ENCODE data around the gene DGKD.

GRCh38 chr2:233489666-233490065, 135.4 kb downstream of the DGKD start:
- TF ChIP-seq CTCF (IDR thresholded peaks at IDR 0.05) (no peak), ATF3 (CRISPR knock-in tag; conservative IDR thresholded peaks at IDR 0.05) (no peak), MAX (CRISPR knock-in tag; IDR thresholded peaks at IDR 0.05) (no peak), ZNF317 (CRISPR knock-in tag; IDR thresholded peaks at IDR 0.05; ENCODE audit: borderline replicate concordance, low read depth) (no peak), EMX1 (CRISPR knock-in tag; IDR thresholded peaks at IDR 0.05) (no peak), KAT7 (CRISPR knock-in tag; IDR thresholded peaks at IDR 0.05; ENCODE audit: borderline replicate concordance) (no peak), ZNF263 (CRISPR knock-in tag; IDR thresholded peaks at IDR 0.05; ENCODE audit: low read depth) (no peak), MXD4 (CRISPR knock-in tag; IDR thresholded peaks at IDR 0.05; ENCODE audit: borderline replicate concordance) (no peak), TEAD1 (CRISPR knock-in tag; IDR thresholded peaks at IDR 0.05) (no peak)
